ENCODE data around the gene PSMG4.

PSMG4 gene

DNA sequence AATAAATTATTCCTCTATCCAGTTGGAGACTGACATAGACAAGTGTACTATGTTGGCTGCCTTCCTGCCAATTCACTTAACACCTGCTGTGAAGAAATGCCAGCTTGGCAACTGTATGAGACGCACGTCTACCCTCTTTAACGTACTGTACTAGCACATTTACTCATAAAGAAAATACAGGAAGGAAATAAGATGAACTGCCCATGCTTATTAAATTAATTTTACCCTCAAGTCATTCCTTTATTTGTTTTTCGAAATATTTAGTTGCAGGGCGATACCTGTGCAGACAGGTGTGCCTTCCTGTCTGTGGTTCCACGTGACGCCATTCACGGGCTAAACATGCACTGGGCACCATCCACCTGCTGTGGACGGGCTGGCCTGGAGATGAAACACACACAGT, 52.0 kb downstream of the PSMG4 start:
- Mint-ChIP-seq H3K4me3 (no peak overlapping the region), H3K36me3 (peaks cover 3% of the 10 kb centered on the region), H3K9me3 (no peaks in the 10 kb centered on the region), H3K27ac (no peak overlapping the region), H3K4me1 (no peaks in the 10 kb centered on the region), H3K27me3 (no peaks in the 10 kb centered on the region)

DNA sequence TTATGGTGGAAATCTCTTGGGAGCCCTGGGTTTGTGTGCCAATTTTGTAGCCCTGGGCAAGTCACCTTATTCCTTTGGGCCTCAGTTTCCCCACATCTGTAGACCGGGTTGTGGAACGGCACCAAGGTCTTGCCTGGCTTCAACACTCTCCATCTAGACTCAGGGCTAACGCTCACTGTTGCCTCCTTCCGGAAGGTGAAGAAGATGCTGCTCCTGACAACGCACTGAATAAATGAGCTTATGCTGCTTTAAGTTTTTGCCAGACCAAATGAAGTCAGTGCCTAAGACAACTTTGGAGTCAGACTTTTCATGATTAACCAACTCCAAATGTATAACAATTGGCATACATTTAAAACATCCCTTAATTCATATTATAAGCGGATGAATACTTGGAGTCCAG, 53.1 kb downstream of the PSMG4 start:
- Mint-ChIP-seq H3K4me1 (peaks cover under 1% of the 10 kb centered on the region), H3K36me3 (peaks cover 2% of the 10 kb centered on the region), H3K9me3 (no peaks in the 10 kb centered on the region), H3K4me3 (no peak overlapping the region), H3K27me3 (no peaks in the 10 kb centered on the region), H3K27ac (no peak overlapping the region)

DNA sequence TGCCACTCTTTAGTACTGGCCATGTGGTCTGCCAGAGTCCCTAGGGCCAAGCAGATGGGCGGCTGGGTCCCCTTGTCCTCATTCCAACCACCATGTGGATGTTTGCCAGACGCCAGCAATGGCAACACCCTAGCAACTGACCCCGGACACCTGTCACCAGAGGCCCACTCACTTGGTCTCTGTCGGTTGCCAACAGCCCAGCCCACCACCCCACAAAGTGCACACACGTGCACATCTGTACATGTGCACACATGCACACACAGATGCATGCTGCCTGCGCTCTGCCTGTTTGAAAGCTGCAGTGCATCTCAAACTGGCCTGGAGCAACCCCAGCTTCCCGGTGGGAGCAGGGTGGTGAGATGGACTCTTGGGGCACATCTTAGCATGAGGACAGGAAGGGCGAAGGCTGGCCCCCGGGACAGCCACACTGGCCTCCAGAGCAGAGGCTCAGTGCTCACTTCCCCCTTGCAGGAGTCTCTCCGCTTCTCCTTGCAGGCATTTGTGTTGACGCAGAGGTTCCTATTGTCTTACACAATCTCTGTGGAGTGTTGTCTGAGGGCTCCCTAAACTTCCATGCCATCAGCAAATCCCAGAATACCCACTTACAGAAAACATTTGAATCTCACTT, 54.0 kb downstream of the PSMG4 start:
- Mint-ChIP-seq H3K9me3 (no peaks in the 10 kb centered on the region), H3K27me3 (no peaks in the 10 kb centered on the region), H3K4me3 (no peak overlapping the region), H3K4me1 (peaks cover 10% of the 10 kb centered on the region), H3K36me3 (peaks cover 2% of the 10 kb centered on the region), H3K27ac (no peak overlapping the region)

DNA sequence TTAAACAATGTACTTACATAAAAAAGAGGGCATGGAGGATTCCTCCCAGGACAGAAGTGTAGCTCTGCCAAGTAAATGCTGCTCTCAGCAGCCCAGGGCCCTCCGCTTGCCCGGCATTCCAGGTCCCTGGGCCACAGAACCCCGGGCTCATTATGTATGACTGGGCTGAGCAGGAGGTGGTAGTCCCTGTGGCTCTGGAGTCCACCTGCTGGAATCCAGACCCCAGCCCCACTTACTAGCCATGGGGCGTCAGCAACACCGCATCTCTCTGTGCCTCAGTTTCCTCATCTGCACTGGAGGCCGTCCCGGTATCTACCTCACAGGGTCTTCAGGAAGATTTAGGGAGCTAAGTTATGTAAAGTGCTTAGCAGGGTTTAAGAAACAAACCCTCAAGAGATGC, 55.4 kb downstream of the PSMG4 start:
- Mint-ChIP-seq H3K27ac (no peak overlapping the region), H3K4me3 (no peak overlapping the region), H3K9me3 (no peaks in the 10 kb centered on the region), H3K36me3 (peaks cover 2% of the 10 kb centered on the region), H3K4me1 (peaks cover 24% of the 10 kb centered on the region), H3K27me3 (no peaks in the 10 kb centered on the region)

DNA sequence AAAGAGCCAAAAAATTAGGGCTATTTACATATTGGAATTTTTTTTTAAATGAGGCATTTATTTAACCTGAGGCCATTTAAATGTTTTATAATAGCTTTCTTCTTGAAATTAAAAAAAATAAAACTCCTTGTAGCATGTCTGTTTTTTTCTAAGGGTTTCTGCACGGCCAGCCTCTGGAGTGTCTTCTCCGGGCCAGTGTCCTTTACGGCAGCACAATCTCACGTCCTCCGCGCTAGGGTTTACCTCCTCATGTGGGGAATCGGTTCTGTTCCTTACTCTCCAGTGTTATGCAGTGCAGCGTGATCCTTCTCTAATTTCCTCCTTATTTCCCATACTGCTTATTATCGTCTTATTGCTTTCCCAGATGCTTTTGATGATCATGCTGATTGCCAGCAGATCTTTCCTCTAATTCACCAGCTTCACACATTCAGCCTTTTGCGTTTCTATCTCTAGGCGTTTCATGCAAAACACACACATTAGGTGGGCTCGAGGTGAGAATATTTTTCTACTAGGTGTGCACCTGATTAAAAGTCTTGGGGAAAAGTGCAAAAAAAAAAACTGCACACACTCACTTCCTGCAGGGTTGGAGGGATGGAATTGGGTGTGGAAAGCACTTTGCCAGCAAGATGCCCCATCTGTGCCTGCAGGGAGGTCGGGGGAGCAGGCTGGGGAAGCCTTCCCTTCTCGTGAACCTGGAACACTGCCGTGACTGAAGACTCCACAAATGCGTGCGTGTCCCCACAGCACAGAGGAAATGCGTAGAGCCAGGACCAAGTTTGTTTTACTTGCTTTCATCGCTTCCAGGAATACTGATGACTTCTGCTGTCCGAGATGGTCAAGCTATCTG, 56.1 kb downstream of the PSMG4 start:
- Mint-ChIP-seq H3K27ac (no peak overlapping the region), H3K36me3 (peaks cover 2% of the 10 kb centered on the region), H3K27me3 (no peaks in the 10 kb centered on the region), H3K4me1 (peaks cover 29% of the 10 kb centered on the region), H3K9me3 (no peaks in the 10 kb centered on the region), H3K4me3 (no peak overlapping the region)

DNA sequence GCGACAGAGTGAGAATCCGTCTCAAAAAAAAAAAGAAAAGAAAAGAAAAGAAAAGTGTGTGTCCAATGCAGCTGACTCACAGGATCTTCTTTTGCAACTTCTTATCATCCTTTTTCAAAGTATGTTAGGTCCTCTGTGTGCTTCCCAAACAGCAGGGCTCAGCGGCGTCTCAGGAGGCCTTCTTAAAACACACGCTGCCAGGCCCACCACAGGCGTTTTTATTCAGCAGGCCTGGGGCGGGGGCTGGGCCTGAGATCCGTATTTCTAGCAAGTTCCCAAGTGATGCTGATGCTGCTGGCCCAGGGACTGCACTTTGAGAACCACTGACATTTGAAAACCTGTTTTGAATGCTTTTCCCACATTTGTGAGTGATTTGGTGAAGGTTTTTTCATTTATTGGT, 57.1 kb downstream of the PSMG4 start:
- no peak overlapping the region for H3K27ac Mint-ChIP-seq
- H3K27me3 Mint-ChIP-seq: no peaks in the 10 kb centered on the region
- no peak overlapping the region for H3K4me3 Mint-ChIP-seq
- peaks cover 2% of the 10 kb centered on the region for H3K36me3 Mint-ChIP-seq
- H3K4me1 Mint-ChIP-seq: peaks cover 29% of the 10 kb centered on the region
- H3K9me3 Mint-ChIP-seq: no peaks in the 10 kb centered on the region

DNA sequence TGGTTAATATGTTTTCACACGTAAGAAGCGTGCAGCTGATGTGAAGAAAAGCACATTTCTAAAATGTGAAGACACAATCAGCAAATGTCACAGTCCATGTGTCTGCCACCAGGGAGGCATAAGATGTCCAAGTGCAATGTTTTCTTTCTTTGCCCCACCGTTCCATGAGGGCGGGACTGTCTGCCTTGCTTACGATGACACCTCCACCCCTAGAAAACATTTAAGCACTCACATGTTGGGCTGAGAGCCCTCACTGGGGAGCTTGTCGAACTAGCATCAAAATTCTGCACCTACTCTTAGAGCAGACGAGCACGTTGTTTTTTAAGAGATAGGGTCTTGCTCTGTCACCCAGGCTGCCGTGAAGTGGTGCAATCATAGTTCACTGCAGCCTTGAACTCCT, 57.6 kb downstream of the PSMG4 start:
- Mint-ChIP-seq H3K9me3 (no peaks in the 10 kb centered on the region), H3K4me1 (peaks cover 29% of the 10 kb centered on the region), H3K36me3 (peaks cover 2% of the 10 kb centered on the region), H3K27me3 (no peaks in the 10 kb centered on the region), H3K4me3 (no peak overlapping the region), H3K27ac (no peak overlapping the region)

DNA sequence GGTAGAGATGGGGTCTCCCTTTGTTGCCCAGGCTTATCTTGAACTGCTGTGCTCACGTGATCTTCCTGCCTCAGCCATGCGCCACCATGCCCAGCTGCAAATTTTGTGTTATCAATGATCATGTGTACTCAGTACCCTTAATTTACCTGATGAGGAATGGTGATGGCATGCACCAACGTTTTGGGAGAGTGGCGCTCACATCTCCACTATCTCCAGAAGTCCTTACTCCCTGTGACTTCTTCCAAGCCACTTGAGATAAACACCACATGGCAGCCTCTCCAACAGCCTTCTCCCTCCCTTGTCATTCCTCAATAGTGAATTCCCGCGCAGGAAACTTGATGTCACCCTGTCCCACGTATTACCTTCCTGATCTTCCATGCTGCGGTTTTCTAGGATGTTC, 58.1 kb downstream of the PSMG4 start:
- H3K27me3 Mint-ChIP-seq: no peaks in the 10 kb centered on the region
- H3K4me3 Mint-ChIP-seq: no peak overlapping the region
- no peak overlapping the region for H3K27ac Mint-ChIP-seq
- peaks cover 2% of the 10 kb centered on the region for H3K36me3 Mint-ChIP-seq
- no peaks in the 10 kb centered on the region for H3K9me3 Mint-ChIP-seq
- H3K4me1 Mint-ChIP-seq: peaks cover 29% of the 10 kb centered on the region

Data from activated naive CD4-positive, alpha-beta T cell treated with anti-CD3 and anti-CD28 coated beads, Interleukin-2, amount 50 U/mL, for 24 hours (primary cell).